ENCODE results near the gene PROP1. TPM values are rescaled to one million over a fixed set of nuclear protein-coding genes. Genes with fewer than 3 reads are reported as not detected.
"Not testable (repeated sequence)": the region's sequence is repeated elsewhere in the genome, so short reads cannot be mapped to it uniquely, and the experiment has no call there.

PROP1 gene
- total RNA-seq, 1 experiment from 2014 or later: not detected

DNA sequence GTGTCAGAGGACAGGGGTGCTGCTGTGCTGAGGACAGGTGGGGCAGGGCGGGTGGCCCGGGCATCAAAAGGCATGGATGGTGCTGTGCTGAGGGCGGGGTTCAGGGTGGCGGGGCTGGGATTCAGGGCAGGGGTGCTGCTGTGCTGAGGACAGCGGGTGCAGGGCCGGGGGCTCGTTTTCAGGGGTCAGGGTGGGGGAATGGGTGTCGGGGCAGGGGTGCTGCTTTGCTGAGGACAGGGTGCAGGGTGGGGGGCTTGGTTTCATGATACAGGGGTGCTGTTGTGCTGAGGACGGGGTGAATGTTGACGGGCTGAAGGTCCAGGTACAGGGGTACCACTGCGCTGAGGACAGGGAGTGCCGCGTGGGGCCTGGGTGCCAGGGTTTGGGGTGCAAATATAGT is 50.9 kb downstream of the PROP1 start:
- CTCF ChIA-PET; intact Hi-C loops (cut with micrococcal nuclease; ENCODE audit: unreplicated experiment); BruUV-seq (replicated peaks); H3K27ac Mint-ChIP-seq (ENCODE audit: unreplicated experiment); H3K27me3 Mint-ChIP-seq (ENCODE audit: unreplicated experiment); H3K36me3 Mint-ChIP-seq (ENCODE audit: insufficient read depth, unreplicated experiment); DNase-seq; H3K4me1 Mint-ChIP-seq (ENCODE audit: low read depth, unreplicated experiment); H3K4me3 Mint-ChIP-seq (ENCODE audit: low read depth, unreplicated experiment); H3K9me3 Mint-ChIP-seq (ENCODE audit: low read depth, unreplicated experiment): not testable (repeated sequence)

DNA sequence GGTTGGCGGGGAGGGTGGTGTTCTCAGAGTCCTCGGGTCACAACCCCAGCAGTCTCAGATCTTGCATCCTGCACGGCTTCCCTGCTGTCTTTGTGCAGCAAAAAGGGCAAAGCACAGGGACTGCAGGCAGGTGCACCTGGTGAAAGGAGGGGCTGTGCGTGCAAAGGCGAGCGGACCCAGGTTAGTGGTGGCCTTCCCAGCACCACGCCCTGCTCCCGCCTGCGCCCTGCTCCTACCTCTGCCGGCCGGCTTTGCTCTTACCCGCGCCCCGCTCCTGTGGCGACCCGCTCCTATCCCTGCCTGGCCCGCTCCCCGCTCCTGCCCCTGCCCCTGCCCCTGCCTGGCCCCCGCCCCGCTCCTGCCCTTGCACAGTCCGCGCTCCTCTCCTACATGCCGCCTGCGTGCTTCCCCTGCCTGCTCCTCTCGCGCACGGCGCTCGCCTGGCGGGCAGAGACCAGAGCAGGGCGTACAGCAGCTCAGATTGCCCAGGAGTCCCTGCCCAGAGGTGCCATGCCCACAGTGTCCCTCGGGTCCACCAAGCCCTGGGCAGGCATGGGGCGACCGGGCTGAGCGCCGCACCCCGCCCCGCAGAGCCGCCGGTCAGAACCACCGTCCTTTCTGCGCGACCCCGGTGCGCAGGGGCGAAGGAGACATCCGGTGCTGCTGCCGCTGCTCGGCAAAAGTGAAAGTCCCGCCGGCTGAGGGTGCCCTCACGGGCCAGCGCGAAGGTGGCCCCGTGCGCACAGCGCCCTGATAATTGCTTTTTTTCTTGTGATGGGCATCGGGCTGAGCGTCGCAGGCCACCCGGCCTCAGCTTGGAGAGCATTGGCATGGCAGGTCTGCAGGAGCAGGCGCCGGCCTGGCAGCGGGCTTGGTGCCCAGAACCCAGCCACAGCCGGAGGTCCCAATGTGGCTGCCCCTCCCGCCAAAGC is 52.0 kb downstream of the PROP1 start:
- H3K27me3 Mint-ChIP-seq (ENCODE audit: unreplicated experiment); H3K36me3 Mint-ChIP-seq (ENCODE audit: insufficient read depth, unreplicated experiment); H3K9me3 Mint-ChIP-seq (ENCODE audit: low read depth, unreplicated experiment); H3K4me1 Mint-ChIP-seq (ENCODE audit: low read depth, unreplicated experiment); intact Hi-C loops (cut with micrococcal nuclease; ENCODE audit: unreplicated experiment); BruUV-seq (replicated peaks); H3K27ac Mint-ChIP-seq (ENCODE audit: unreplicated experiment); CTCF ChIA-PET: not testable (repeated sequence)
- H3K4me3 Mint-ChIP-seq (ENCODE audit: low read depth, unreplicated experiment): peak overlapping the region; percentile 60
- DNase-seq: peak; percentile 33

DNA sequence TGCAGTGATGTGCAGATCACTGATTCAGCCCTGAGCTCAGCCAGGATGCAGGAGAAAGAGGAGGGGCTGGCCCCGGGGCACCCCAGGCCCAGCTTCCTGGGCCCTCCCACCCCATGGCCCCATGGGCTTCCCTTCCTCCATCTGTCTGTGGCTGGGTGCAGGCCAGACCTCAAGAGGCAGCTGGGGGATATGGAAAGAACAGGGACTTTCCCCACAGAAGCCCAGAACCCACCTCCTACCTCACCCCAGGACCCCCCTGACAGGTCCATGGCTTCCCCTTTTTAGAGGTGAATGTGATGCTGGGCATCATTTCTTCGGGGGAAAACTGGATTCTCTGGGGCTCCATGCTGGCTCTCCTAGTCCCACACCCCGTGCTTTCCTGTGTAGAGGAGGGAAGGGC is 53.1 kb downstream of the PROP1 start:
- BruUV-seq (replicated peaks); H3K4me1 Mint-ChIP-seq (ENCODE audit: low read depth, unreplicated experiment); intact Hi-C loops (cut with micrococcal nuclease; ENCODE audit: unreplicated experiment); DNase-seq; CTCF ChIA-PET; H3K27me3 Mint-ChIP-seq (ENCODE audit: unreplicated experiment); H3K9me3 Mint-ChIP-seq (ENCODE audit: low read depth, unreplicated experiment); H3K4me3 Mint-ChIP-seq (ENCODE audit: low read depth, unreplicated experiment); H3K27ac Mint-ChIP-seq (ENCODE audit: unreplicated experiment): not testable (repeated sequence)
- H3K36me3 Mint-ChIP-seq (ENCODE audit: insufficient read depth, unreplicated experiment): peaks cover 10% of the 10 kb centered on the region

Other genes with a start within 250 kb of the PROP1 start
- 4.3 and 8.4 TPM in 2 replicates for gene FAM153A, start 213.3 kb downstream of the PROP1 start, total RNA-seq (2022)
- 4.8 and 6.9 TPM in 2 replicates for gene N4BP3, start 117.3 kb upstream of the PROP1 start, total RNA-seq (2022)
- gene RMND5B, start 134.8 kb upstream of the PROP1 start, total RNA-seq (2022): 50.7 and 56.6 TPM in 2 replicates
- gene NHP2, start 157.6 kb upstream of the PROP1 start, total RNA-seq (2022): 182 and 193 TPM in 2 replicates
- gene GMCL2, start 191.1 kb upstream of the PROP1 start, total RNA-seq (2022): not detected in 2 replicates
- 306 and 314 TPM in 2 replicates for gene HNRNPAB, start 208.3 kb upstream of the PROP1 start, total RNA-seq (2022)
- gene PHYKPL, start 236.6 kb upstream of the PROP1 start, total RNA-seq (2022): 87.5 and 96.7 TPM in 2 replicates